Brain microvascular endothelial cell (primary cell): ENCODE results near the gene CORO2A.

Source experiments
- DNase-seq: peaks from one replicate; pipeline ENCODE4 v3.0.0-alpha.2; 2020
- H3K27ac ChIP-seq: fragments of 250-450 bp; sonication (Bioruptor Pico); 2 replicates; pipeline ENCODE4 v1.5.1; 2020; ENCODE audit warnings: mild to moderate bottlenecking, moderate library complexity
- H3K27me3 ChIP-seq: fragments of 250-450 bp; sonication (Bioruptor Pico); replicated peaks from 2 replicates; pipeline ENCODE4 v1.5.1; 2020; ENCODE audit warnings: mild to moderate bottlenecking
- H3K36me3 ChIP-seq: fragments of 250-450 bp; sonication (Bioruptor Pico); replicated peaks from 2 replicates; pipeline ENCODE4 v1.5.1; 2020; ENCODE audit warnings: mild to moderate bottlenecking
- H3K4me3 ChIP-seq: 2 replicates; pipeline ENCODE4 v1.5.1; 2011; ENCODE audit warnings: low read depth, mild to moderate bottlenecking, control low read depth, low read length, moderate library complexity
- in situ Hi-C: cut with HindIII; loops from 2 replicates; pipeline ENCODE4 v1.10.0; 2017; ENCODE audit warnings: low sequenced_read_pairs, low pct_ligation_motif_present
- TF ChIP-seq, protein P1 (sequence below): IDR thresholded peaks from 2 replicates; pipeline ENCODE4 v1.5.1; 2011; ENCODE audit warnings: low read depth, mild to moderate bottlenecking, moderate library complexity, low read length, control low read depth, inconsistent platforms; ENCODE audit errors: missing control alignments

Gene CORO2A

DNA sequence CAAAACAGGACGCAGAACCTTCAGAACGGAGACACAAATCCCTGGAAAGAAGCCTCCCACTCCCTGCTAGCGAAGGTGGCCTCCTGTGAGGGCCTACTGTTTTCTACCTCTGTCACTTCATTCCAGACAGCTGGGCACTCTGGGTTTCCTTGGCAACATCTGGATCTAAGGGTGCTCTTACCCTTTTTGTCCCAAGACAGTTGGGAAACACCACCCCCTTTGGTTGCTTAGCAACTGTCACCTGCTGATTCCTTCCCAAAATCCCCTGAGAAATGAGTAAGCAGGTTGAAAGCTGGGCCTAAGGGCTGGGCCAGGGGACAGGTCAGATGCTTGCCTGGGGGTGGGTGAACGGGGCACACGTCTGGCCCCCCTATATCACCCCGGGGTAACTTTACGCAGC lies 106.5 kb downstream of the CORO2A start:
- Histone ChIP-seq H3K36me3 (peaks cover 38% of the 10 kb centered on the region), H3K4me3 (no peak overlapping the region), H3K27ac (no peak overlapping the region), H3K27me3 (no peaks in the 10 kb centered on the region)
- TF ChIP-seq, protein P1, sequence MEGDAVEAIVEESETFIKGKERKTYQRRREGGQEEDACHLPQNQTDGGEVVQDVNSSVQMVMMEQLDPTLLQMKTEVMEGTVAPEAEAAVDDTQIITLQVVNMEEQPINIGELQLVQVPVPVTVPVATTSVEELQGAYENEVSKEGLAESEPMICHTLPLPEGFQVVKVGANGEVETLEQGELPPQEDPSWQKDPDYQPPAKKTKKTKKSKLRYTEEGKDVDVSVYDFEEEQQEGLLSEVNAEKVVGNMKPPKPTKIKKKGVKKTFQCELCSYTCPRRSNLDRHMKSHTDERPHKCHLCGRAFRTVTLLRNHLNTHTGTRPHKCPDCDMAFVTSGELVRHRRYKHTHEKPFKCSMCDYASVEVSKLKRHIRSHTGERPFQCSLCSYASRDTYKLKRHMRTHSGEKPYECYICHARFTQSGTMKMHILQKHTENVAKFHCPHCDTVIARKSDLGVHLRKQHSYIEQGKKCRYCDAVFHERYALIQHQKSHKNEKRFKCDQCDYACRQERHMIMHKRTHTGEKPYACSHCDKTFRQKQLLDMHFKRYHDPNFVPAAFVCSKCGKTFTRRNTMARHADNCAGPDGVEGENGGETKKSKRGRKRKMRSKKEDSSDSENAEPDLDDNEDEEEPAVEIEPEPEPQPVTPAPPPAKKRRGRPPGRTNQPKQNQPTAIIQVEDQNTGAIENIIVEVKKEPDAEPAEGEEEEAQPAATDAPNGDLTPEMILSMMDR: no peak
- no peak for DNase-seq
- in situ Hi-C loops: no loop called here

- peaks cover 47% of the 10 kb centered on the region for H3K36me3 ChIP-seq
- DNase-seq: no peak
- H3K27ac ChIP-seq: no peak overlapping the region
- TF ChIP-seq, protein P1: no peak
- H3K4me3 ChIP-seq: no peak overlapping the region
- in situ Hi-C loops: no loop called here
- no peaks in the 10 kb centered on the region for H3K27me3 ChIP-seq
Observed at GRCh38 chr9:98085058-98085457, 107.4 kb downstream of the CORO2A start.

DNA sequence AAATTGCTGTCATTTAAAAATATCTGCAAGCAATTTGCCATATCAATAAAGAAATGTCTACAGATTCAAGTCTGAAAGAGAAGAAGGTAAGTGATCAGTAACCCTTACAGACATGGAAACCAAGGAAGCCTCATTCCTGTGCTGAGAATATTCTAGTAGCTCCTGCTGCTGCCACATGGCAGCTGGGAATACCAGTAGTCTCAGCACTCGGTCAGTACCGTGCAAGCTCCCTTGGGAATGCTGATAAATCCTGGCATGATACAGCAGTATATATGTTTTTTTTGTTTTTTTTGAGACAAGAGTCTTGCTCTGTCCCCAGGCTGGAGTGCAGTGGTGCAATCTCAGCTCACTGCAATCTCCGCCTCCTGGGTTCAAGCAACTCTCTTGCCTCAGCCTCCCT lies 108.0 kb downstream of the CORO2A start:
- no peak overlapping the region for H3K4me3 ChIP-seq
- DNase-seq: no peak
- H3K36me3 ChIP-seq: peaks cover 51% of the 10 kb centered on the region
- no peaks in the 10 kb centered on the region for H3K27me3 ChIP-seq
- in situ Hi-C loops: no loop called here
- H3K27ac ChIP-seq: no peak overlapping the region
- TF ChIP-seq, protein P1: no peak

- no peak for DNase-seq
- Histone ChIP-seq H3K36me3 (peaks cover 54% of the 10 kb centered on the region), H3K27ac (no peak overlapping the region), H3K27me3 (no peaks in the 10 kb centered on the region), H3K4me3 (no peak overlapping the region)
- TF ChIP-seq, protein P1: no peak
- in situ Hi-C loops: no loop called here
Observed at GRCh38 chr9:98083566-98084183, 108.8 kb downstream of the CORO2A start.

DNA sequence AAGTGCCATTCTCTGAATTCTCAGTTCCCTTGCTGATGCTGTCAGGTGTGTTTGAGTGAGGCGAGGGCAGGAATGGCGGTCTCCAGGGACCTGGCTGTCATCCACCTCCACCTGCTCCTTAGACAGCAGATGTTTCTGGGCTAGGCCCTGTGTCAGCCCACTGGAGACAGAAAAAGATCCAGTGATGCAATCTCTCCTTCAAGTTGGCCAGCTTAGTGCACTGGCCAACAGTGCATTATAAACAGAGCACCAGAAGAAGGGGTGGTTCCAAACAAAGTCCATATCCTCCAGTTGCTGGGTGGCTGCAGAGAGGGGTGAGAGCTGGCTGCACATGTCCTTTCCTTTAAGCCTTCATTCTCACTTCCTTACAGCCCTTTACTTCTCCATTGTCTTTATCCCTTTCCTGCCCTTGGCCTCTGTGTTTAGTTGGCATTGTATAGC lies 109.4 kb downstream of the CORO2A start:
- DNase-seq: no peak

More for the DNA sequence above, 109.4 kb downstream of the CORO2A start:
- H3K4me3 ChIP-seq: no peak overlapping the region
- no peaks in the 10 kb centered on the region for H3K27me3 ChIP-seq
- no peak overlapping the region for H3K27ac ChIP-seq
- TF ChIP-seq, protein P1: no peak
- peaks cover 59% of the 10 kb centered on the region for H3K36me3 ChIP-seq
- in situ Hi-C loops: no loop called here
